PC-3 (cell line): ENCODE results near the gene SLC15A1.

Experiments
- CTCF ChIP-seq: fragments of 300-600 bp; sonication (generic); conservative IDR thresholded peaks from 2 replicates; pipeline ENCODE4 v1.5.1; 2017; ENCODE audit warnings: antibody characterized with exemption, low read depth, mild to moderate bottlenecking, low read length
- EZH2 ChIP-seq: fragments of 300-600 bp; sonication (generic); IDR thresholded peaks from one replicate; pipeline ENCODE4 v1.6.1; 2017; ENCODE audit warnings: antibody characterized with exemption, mild to moderate bottlenecking, low read length; ENCODE audit not compliant: unreplicated experiment

- TF ChIP-seq CTCF (no peak), EZH2 (no peak)
Measured at GRCh38 chr13:98791611-98792010, 39.1 kb upstream of the SLC15A1 start.
